H1 (cell line): ENCODE data around the gene SERINC4. TPM values are rescaled to one million over a fixed set of nuclear protein-coding genes. Genes with fewer than 3 reads are reported as not detected.
A peak's percentile ranks its signal among the peaks of the same experiment; 100 is the strongest.

ENCODE experiments used
- CTCF ChIA-PET: fragments of 300-600 bp; sonication (Branson Sonifier 250); formaldehyde crosslinking; loops from one replicate; lab custom pipeline; 2021; ENCODE audit not compliant: partially characterized antibody; lab: Charles Lee
- POLR2A ChIA-PET: fragments of 300-600 bp; sonication (Branson Sonifier 250); formaldehyde crosslinking; loops from one replicate; lab custom pipeline; 2021; ENCODE audit warnings: inconsistent platforms; ENCODE audit not compliant: partially characterized antibody; lab: Charles Lee
- DNase-seq, 2 experiments: peaks; one replicate each; pipeline versions ENCODE4 v3.0.0 to v3.0.0-alpha.2; 2010 to 2022; ENCODE audit warnings: low spot score in 2 of 2, low read depth in 1 of 2, mixed read lengths in 1 of 2
- FAIRE-seq: peaks from 2 replicates; lab custom pipeline; 2011; peaks lifted over from hg19 to GRCh38; lab: Jason Lieb, UNC
- H2AFZ ChIP-seq: 2 replicates; pipeline ENCODE4 v1.8.1; 2012; ENCODE audit warnings: low read length, inconsistent platforms
- H2AK5ac ChIP-seq: 2 replicates; pipeline ENCODE4 v1.6.1; 2013; ENCODE audit warnings: low read depth, low read length
- H2BK120ac ChIP-seq: replicated peaks from 2 replicates; pipeline ENCODE3; 2013; ENCODE audit warnings: low read depth, low read length, inconsistent platforms
- H2BK12ac ChIP-seq: 2 replicates; pipeline ENCODE4 v1.6.1; 2013; ENCODE audit warnings: low read depth, low read length
- H2BK15ac ChIP-seq: 2 replicates; pipeline ENCODE4 v1.6.1; 2013; ENCODE audit warnings: low read length
- H2BK20ac ChIP-seq: 2 replicates; pipeline ENCODE4 v1.6.1; 2013; ENCODE audit warnings: low read length
- H2BK5ac ChIP-seq: 2 replicates; pipeline ENCODE4 v1.6.1; 2013; ENCODE audit warnings: low read depth, low read length
- H3K14ac ChIP-seq: 2 replicates; pipeline ENCODE4 v1.6.1; 2013; ENCODE audit warnings: inconsistent platforms; ENCODE audit not compliant: insufficient read length
- H3K18ac ChIP-seq: 2 replicates; pipeline ENCODE4 v1.6.1; 2013; ENCODE audit warnings: low read length; ENCODE audit errors: extremely low read depth
- H3K23ac ChIP-seq: 2 replicates; pipeline ENCODE4 v1.6.1; 2013; ENCODE audit warnings: inconsistent platforms; ENCODE audit not compliant: insufficient read length
- H3K23me2 ChIP-seq: 2 replicates; pipeline ENCODE4 v1.6.1; 2013; ENCODE audit warnings: low read depth, low read length
- H3K27ac ChIP-seq: 2 replicates; pipeline ENCODE4 v1.6.1; 2011; ENCODE audit warnings: low read depth, low read length, inconsistent platforms
- H3K27me3 ChIP-seq, 4 experiments: replicated peaks in 1 of 4; 1 replicate in 1 of 4; 2 replicates in 3 of 4; pipeline versions ENCODE4 v1.6.1 to v1.8.1; 2011 to 2013; ENCODE audit warnings: low read length in 3 of 4, mild to moderate bottlenecking in 3 of 4, inconsistent platforms in 2 of 4, mixed read lengths in 2 of 4, moderate library complexity in 1 of 4; ENCODE audit not compliant: control insufficient read depth in 3 of 4, insufficient read depth in 3 of 4; ENCODE audit errors: extremely low read depth in 1 of 4
- H3K36me3 ChIP-seq, 4 experiments: 2 replicates each; pipeline versions ENCODE4 v1.6.1 to v1.8.1; 2011 to 2013; ENCODE audit warnings: mild to moderate bottlenecking in 4 of 4, low read length in 3 of 4, moderate library complexity in 2 of 4, control low read depth in 1 of 4, inconsistent platforms in 1 of 4; ENCODE audit not compliant: insufficient read depth in 4 of 4, control insufficient read depth in 2 of 4
- H3K4ac ChIP-seq: replicated peaks from 2 replicates; pipeline ENCODE3; 2013; ENCODE audit warnings: low read length, low read depth, mixed read lengths, inconsistent platforms; ENCODE audit not compliant: insufficient read length
- H3K4me1 ChIP-seq, 4 experiments: replicated peaks in 1 of 4; 1 replicate in 1 of 4; 2 replicates in 3 of 4; pipeline versions ENCODE4 v1.6.1 to v1.8.1; 2011 to 2013; ENCODE audit warnings: low read length in 3 of 4, inconsistent platforms in 2 of 4, mixed read lengths in 1 of 4; ENCODE audit not compliant: insufficient read depth in 4 of 4, control insufficient read depth in 3 of 4
- H3K4me2 ChIP-seq, 2 experiments: 2 replicates each; pipeline versions ENCODE4 v1.6.1 to v1.8.1; 2011 to 2013; ENCODE audit warnings: low read depth in 2 of 2, low read length in 2 of 2, control low read depth in 1 of 2, inconsistent platforms in 1 of 2, mild to moderate bottlenecking in 1 of 2; ENCODE audit not compliant: insufficient read depth in 1 of 2
- H3K4me3 ChIP-seq, 4 experiments: fragments of 200-600, 300-600 bp in 1 of 4; sonication (generic), shearing (Covaris generic), sonication (Bioruptor Twin) in 1 of 4; 2 replicates each; pipeline versions ENCODE4 v1.5.1 to v1.8.1; 2011 to 2016; ENCODE audit warnings: low read length in 4 of 4, low read depth in 3 of 4, control low read depth in 2 of 4, inconsistent platforms in 2 of 4, mild to moderate bottlenecking in 2 of 4, mixed read lengths in 1 of 4, moderate library complexity in 1 of 4; ENCODE audit not compliant: insufficient read depth in 2 of 4; ENCODE audit errors: extremely low read depth in 1 of 4
- H3K56ac ChIP-seq: replicated peaks from 2 replicates; pipeline ENCODE3; 2013; ENCODE audit warnings: low read depth, mild to moderate bottlenecking, mixed read lengths, low read length, inconsistent platforms; ENCODE audit not compliant: insufficient read length
- H3K79me1 ChIP-seq: 2 replicates; pipeline ENCODE4 v1.6.1; 2013; ENCODE audit warnings: low read depth, low read length, control low read depth
- H3K79me2 ChIP-seq, 2 experiments: 2 replicates each; pipeline versions ENCODE4 v1.6.1 to v1.8.1; 2012 to 2013; ENCODE audit warnings: low read length in 2 of 2, mild to moderate bottlenecking in 2 of 2, inconsistent platforms in 1 of 2; ENCODE audit not compliant: insufficient read depth in 2 of 2, control insufficient read depth in 1 of 2
- H3K9ac ChIP-seq, 4 experiments: replicated peaks in 1 of 4; 1 replicate in 1 of 4; 2 replicates in 3 of 4; pipeline versions ENCODE4 v1.6.1 to v1.8.1; 2011 to 2013; ENCODE audit warnings: low read depth in 3 of 4, low read length in 3 of 4, control low read depth in 2 of 4, mild to moderate bottlenecking in 2 of 4, moderate library complexity in 2 of 4, inconsistent platforms in 1 of 4; ENCODE audit errors: extremely low read depth in 1 of 4
- H3K9me3 ChIP-seq, 2 experiments: 2 replicates each; pipeline versions ENCODE4 v1.6.1 to v1.8.1; 2012 to 2013; ENCODE audit warnings: mild to moderate bottlenecking in 2 of 2, moderate library complexity in 2 of 2, control low read depth in 1 of 2, inconsistent platforms in 1 of 2, low read depth in 1 of 2, low read length in 1 of 2, mixed read lengths in 1 of 2; ENCODE audit not compliant: insufficient read depth in 2 of 2
- H4K20me1 ChIP-seq, 2 experiments: replicated peaks in 1 of 2; 2 replicates each; pipeline versions ENCODE3 to v1.8.1; 2011 to 2013; ENCODE audit warnings: inconsistent platforms in 2 of 2, low read length in 2 of 2, mild to moderate bottlenecking in 1 of 2; ENCODE audit not compliant: insufficient read depth in 2 of 2, control insufficient read depth in 1 of 2
- H4K5ac ChIP-seq: 2 replicates; pipeline ENCODE4 v1.6.1; 2013; ENCODE audit warnings: low read length, low read depth, mixed read lengths, inconsistent platforms; ENCODE audit not compliant: insufficient read length
- H4K8ac ChIP-seq: 2 replicates; pipeline ENCODE4 v1.8.0; 2013; ENCODE audit warnings: mild to moderate bottlenecking, moderate library complexity, low read length, inconsistent platforms; ENCODE audit not compliant: insufficient read depth; ENCODE audit errors: extremely low read depth
- H4K91ac ChIP-seq: replicated peaks from 2 replicates; pipeline ENCODE3; 2013; ENCODE audit warnings: low read length, mixed read lengths, inconsistent platforms; ENCODE audit not compliant: insufficient read length
- RAD21 ChIP-seq, 2 experiments: IDR thresholded peaks in 1 of 2; conservative IDR thresholded peaks in 1 of 2; 2 replicates each; pipeline ENCODE4 v1.6.1; 2011; ENCODE audit warnings: low read depth in 2 of 2, low read length in 2 of 2, improper control_type of control experiment in 1 of 2, inconsistent platforms in 1 of 2, mild to moderate bottlenecking in 1 of 2, moderate library complexity in 1 of 2
- SIN3A ChIP-seq, 2 experiments: IDR thresholded peaks in 1 of 2; conservative IDR thresholded peaks in 1 of 2; 2 replicates each; pipeline ENCODE4 v1.6.1; 2011 to 2012; ENCODE audit warnings: low read length in 2 of 2, improper control_type of control experiment in 1 of 2, low read depth in 1 of 2, mild to moderate bottlenecking in 1 of 2
- WGBS, 2 experiments: shearing (Covaris generic) in 1 of 2; methylation state at CpG; one replicate each; pipeline versions ENCODE4 v1.1.6 to v1.1.7; 2013 to 2015; ENCODE audit warnings: low lambda C conversion rate in 2 of 2, mixed read lengths in 2 of 2, inconsistent platforms in 1 of 2, low coverage in 1 of 2, missing lambda C conversion rate in 1 of 2; ENCODE audit not compliant: insufficient replicate concordance in 2 of 2, insufficient coverage in 1 of 2, insufficient read length in 1 of 2; ENCODE audit errors: extremely low coverage in 1 of 2, missing lambda C conversion rate in 1 of 2; 5-methylcytosine and 5-hydroxymethylcytosine counted together
- polyA plus RNA-seq, 7 experiments: library from polyadenylated mRNA; depleted of rRNA in 3 of 7; stranded (reverse) in 5 of 7; unstranded in 2 of 7; fragments of >200 nt in 5 of 7; fragments of 200-250 nt in 2 of 7; gene quantifications; 1 replicate in 5 of 7; 2 replicates in 1 of 7; 4 replicates in 1 of 7; pipeline versions ENCODE4 v1.2.1 to v1.2.3, GENCODE V29; 2011 to 2013; ENCODE audit warnings: missing spikeins in 2 of 7, mixed read lengths in 2 of 7
- total RNA-seq: library from RNA; stranded (reverse); fragmentation: NEBNext Ultra II Directional; extraction: Animal tissue kit (Norgen Biotek cat#: 25700); gene quantifications from 2 replicates; pipeline ENCODE4 v1.2.1, GENCODE V29; 2021

SERINC4 gene
- total and polyA plus RNA-seq, 2 of the 8 experiments (the other 6 are each of a cell fraction or from before 2014, with no cell fraction given), result 0.08 TPM; not detected in 1

DNA sequence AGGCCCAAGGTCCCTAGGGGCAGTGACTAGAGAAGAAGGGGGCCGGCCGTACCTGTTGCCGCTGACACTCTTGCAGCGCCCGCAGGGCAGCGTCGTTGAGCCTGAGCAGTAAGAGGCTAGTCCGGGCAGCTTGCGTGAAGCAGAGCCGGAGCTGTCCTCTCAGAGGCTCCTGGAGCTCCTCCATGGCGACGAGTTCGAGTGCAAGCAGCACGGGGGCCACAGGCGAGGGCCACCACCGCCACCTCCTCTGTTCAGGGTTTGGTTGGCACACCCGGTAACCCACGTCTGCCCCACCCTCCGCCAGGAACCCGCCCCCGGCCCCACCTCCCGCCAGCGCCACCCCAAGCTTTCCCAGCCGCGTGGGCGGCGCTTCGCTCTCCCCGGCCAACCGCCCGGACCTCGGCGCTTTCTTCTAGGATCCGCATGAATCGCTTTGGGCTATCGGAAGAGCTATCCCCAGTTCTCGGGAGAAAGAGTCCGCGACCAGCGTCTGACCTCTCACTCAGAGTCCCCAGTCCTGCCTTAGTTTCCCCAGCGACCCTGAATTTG lies 23.2 kb downstream of the SERINC4 start, which contains the start of gene ELL3:
Gene ELL3 (minus strand): TSS at position 249 of the 549 bp plus-strand sequence. CDS start 65 bp downstream, at position 184.
- Histone ChIP-seq H3K4me2 (peak within 1 kb of the TSS; percentile 83 to 98), H2BK5ac (peak within 1 kb of the TSS; percentile 60; the same call in 1 of the 2 replicates), H3K4ac (no peak within 1 kb of the TSS), H2BK120ac (no peak within 1 kb of the TSS), H2BK15ac (peak within 1 kb of the TSS; percentile 99), H3K4me1 (peaks cover 0 to 12% (median 5%) of the 10 kb centered on the region in 4 experiments; a peak in 5 of 7 replicates), H3K18ac (peak within 1 kb of the TSS; percentile 96), H4K91ac (peak within 1 kb of the TSS; percentile 70), H2AFZ (peak within 1 kb of the TSS; percentile 77; the same call in 1 of the 2 replicates), H3K9ac (peak within 1 kb of the TSS in 3 of 4 experiments; percentile 10 to 45 (median 40); a peak in 5 of 7 replicates), H3K27ac (no peak within 1 kb of the TSS), H3K56ac (peak within 1 kb of the TSS; percentile 67), H3K4me3 (peak within 1 kb of the TSS; percentile 51 to 78 (median 71)), H4K5ac (peak within 1 kb of the TSS; percentile 69), H3K79me2 (no peaks in the 10 kb centered on the region), H2BK12ac (peak within 1 kb of the TSS; percentile 50; the same call in 1 of the 2 replicates), H3K9me3 (no peaks in the 10 kb centered on the region), H3K79me1 (no peaks in the 10 kb centered on the region), H2AK5ac (no peak within 1 kb of the TSS), H3K23me2 (peaks cover 12% of the 10 kb centered on the region), H4K20me1 (peaks cover 0 to 3% of the 10 kb centered on the region in 2 experiments), H2BK20ac (no peak within 1 kb of the TSS), H3K36me3 (peaks cover 10 to 23% (median 15%) of the 10 kb centered on the region in 4 experiments), H3K14ac (no peak within 1 kb of the TSS), H3K27me3 (peaks cover 0 to 2% (median 0%) of the 10 kb centered on the region in 4 experiments; a peak in 2 of 7 replicates), H3K23ac (no peak within 1 kb of the TSS), H4K8ac (peak within 1 kb of the TSS; percentile 91)
- no peak for FAIRE-seq
- 6% methylated on average over 22 of the region's 41 CpGs; no CpG with 5 or more reads in 1 of the 2 experiments for WGBS, 2 experiments
- peak in 1 of 2 experiments; percentile 33 for DNase-seq
- ChIA-PET CTCF (interaction anchor here (0.8 to 4.8 kb wide), 10 partner anchors 9 to 261 kb away, joined by 3 to 50 read pairs (median 5); partner anchors contain the start of genes HYPK, SERF2 and SERINC4), POLR2A (interaction anchor here (0.7 to 4.8 kb wide), 9 partner anchors 8 to 104 kb away, joined by 3 to 54 read pairs (median 3); partner anchors contain the start of genes HYPK, MFAP1, SERF2 and SERINC4)
- TF ChIP-seq SIN3A (conservative IDR thresholded peaks at IDR 0.05 in 1 of 2, IDR thresholded peaks at IDR 0.05 in 1 of 2; ENCODE audit: low read depth in 1 of 2, low read length in 2 of 2), result peak in 1 of 2 experiments; percentile 52; a peak in 1 of 4 replicates
- TF ChIP-seq RAD21 (IDR thresholded peaks at IDR 0.05 in 1 of 2, conservative IDR thresholded peaks at IDR 0.05 in 1 of 2; ENCODE audit: low read depth in 2 of 2, low read length in 2 of 2), result no peak
